Activated B cell treated with CpG ODN at 0.5 μM for 24 hours (primary cell): ENCODE measurements around the gene CUTA. TPM values are rescaled to one million over a fixed set of nuclear protein-coding genes. Genes with fewer than 3 reads are reported as not detected.

Source experiments
- ATAC-seq: fragments of 200-7000 bp; cut with Tn5 transposase; one replicate; pipeline ENCODE4 v1.10.0; 2021; ENCODE audit warnings: low read depth, mild to moderate bottlenecking, moderate library complexity
- CTCF ChIA-PET: fragments of 350-600 bp; sonication (Branson Sonifier 250); formaldehyde crosslinking; loops from one replicate; lab custom pipeline; 2021; ENCODE audit warnings: antibody characterized with exemption; lab: Charles Lee
- POLR2A ChIA-PET: fragments of 350-600 bp; sonication (Branson Sonifier 250); formaldehyde crosslinking; loops from one replicate; lab custom pipeline; 2021; ENCODE audit warnings: antibody characterized with exemption; lab: Charles Lee
- DNase-seq: peaks from one replicate; pipeline ENCODE4 v3.0.0; 2022
- H3K27ac Mint-ChIP-seq: one replicate; pipeline ENCODE4 v1.8.0; 2020; ENCODE audit warnings: mixed read lengths
- H3K27me3 Mint-ChIP-seq: one replicate; pipeline ENCODE4 v1.8.0; 2021; ENCODE audit warnings: mixed read lengths
- H3K36me3 Mint-ChIP-seq: one replicate; pipeline ENCODE4 v1.8.0; 2021; ENCODE audit warnings: low read depth, mixed read lengths
- H3K4me1 Mint-ChIP-seq: one replicate; pipeline ENCODE4 v1.8.0; 2021; ENCODE audit warnings: mixed read lengths
- H3K4me3 Mint-ChIP-seq: one replicate; pipeline ENCODE4 v1.8.0; 2020; ENCODE audit warnings: mild to moderate bottlenecking, mixed read lengths
- H3K9me3 Mint-ChIP-seq: one replicate; pipeline ENCODE4 v1.8.0; 2020; ENCODE audit warnings: mixed read lengths
- intact Hi-C: fragments of 100-400 bp; cut with micrococcal nuclease; formaldehyde crosslinking; loops from one replicate; pipeline ENCODE4 v1.15.1; 2024
- total RNA-seq: library from RNA; stranded (reverse); gene quantifications from 2 replicates; pipeline ENCODE4 v1.2.3, GENCODE V29; 2022
- TF ChIP-seq, protein P1 (sequence below): fragments of 200-600 bp; IDR thresholded peaks from one replicate; pipeline ENCODE4 v1.8.0; 2022; ENCODE audit warnings: antibody characterized with exemption, mild to moderate bottlenecking

Gene CUTA
- total RNA-seq, 1 donor from 2014 or later = 111 TPM

DNA sequence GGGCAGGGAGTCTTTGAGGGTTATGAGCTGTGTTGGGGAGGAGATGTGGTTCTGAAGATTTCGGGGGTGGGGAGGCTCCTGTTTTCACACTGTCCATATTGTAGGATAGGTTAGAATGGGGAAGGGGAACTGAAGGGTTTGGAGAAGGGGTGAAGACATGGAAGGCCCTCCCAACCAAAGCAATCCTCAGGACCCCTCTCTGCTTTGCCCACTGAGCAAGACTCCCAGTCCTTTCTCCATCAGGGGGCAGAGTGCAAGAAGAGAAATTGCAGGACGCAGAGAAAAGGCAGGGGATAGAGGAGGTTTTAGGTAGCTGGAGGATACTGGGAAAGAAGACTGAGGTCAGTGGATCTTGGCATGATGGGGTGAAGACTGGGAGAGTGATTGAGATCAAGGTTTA lies 5.9 kb upstream of the CUTA start:
- H3K4me3 Mint-ChIP-seq = peak overlapping the region; percentile 29
- peak overlapping the region; percentile 8 for H3K27ac Mint-ChIP-seq
- no peaks in the 10 kb centered on the region for H3K9me3 Mint-ChIP-seq
- H3K27me3 Mint-ChIP-seq = no peaks in the 10 kb centered on the region
- no peak for ATAC-seq
- CTCF ChIA-PET = no interaction called here
- TF ChIP-seq, protein P1, sequence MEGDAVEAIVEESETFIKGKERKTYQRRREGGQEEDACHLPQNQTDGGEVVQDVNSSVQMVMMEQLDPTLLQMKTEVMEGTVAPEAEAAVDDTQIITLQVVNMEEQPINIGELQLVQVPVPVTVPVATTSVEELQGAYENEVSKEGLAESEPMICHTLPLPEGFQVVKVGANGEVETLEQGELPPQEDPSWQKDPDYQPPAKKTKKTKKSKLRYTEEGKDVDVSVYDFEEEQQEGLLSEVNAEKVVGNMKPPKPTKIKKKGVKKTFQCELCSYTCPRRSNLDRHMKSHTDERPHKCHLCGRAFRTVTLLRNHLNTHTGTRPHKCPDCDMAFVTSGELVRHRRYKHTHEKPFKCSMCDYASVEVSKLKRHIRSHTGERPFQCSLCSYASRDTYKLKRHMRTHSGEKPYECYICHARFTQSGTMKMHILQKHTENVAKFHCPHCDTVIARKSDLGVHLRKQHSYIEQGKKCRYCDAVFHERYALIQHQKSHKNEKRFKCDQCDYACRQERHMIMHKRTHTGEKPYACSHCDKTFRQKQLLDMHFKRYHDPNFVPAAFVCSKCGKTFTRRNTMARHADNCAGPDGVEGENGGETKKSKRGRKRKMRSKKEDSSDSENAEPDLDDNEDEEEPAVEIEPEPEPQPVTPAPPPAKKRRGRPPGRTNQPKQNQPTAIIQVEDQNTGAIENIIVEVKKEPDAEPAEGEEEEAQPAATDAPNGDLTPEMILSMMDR = no peak
- DNase-seq = no peak
- no peaks in the 10 kb centered on the region for H3K36me3 Mint-ChIP-seq
- peaks cover 55% of the 10 kb centered on the region for H3K4me1 Mint-ChIP-seq
- POLR2A ChIA-PET = interaction anchor here (3.2 to 3.8 kb wide), 2 partner anchors 7 to 13 kb away, joined by 22 to 31 read pairs; partner anchors contain the start of genes CUTA and PHF1
- intact Hi-C loops = no loop called here

DNA sequence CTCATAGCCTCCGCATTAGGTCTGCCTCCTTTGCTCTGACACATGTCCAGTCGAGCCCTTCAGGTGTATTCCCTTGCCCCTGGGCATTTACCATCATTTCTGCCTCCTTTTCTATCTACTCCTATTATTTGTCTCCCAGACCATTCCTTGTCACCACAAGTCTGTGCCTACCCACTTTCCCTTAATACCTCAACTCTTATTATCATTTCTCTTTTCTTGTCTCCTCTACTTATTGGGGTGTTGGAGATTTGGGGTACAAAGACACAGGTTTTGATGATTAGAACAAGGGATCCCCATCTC lies 3.4 kb upstream of the CUTA start:
- intact Hi-C loops = no loop called here
- Mint-ChIP-seq H3K4me3 (no peak overlapping the region), H3K36me3 (peaks cover 6% of the 10 kb centered on the region), H3K9me3 (no peaks in the 10 kb centered on the region), H3K27ac (peak overlapping the region; percentile 21), H3K4me1 (peaks cover 58% of the 10 kb centered on the region), H3K27me3 (no peaks in the 10 kb centered on the region)
- DNase-seq = no peak
- TF ChIP-seq, protein P1 = no peak
- POLR2A ChIA-PET = no interaction called here
- no peak for ATAC-seq
- CTCF ChIA-PET = no interaction called here

DNA sequence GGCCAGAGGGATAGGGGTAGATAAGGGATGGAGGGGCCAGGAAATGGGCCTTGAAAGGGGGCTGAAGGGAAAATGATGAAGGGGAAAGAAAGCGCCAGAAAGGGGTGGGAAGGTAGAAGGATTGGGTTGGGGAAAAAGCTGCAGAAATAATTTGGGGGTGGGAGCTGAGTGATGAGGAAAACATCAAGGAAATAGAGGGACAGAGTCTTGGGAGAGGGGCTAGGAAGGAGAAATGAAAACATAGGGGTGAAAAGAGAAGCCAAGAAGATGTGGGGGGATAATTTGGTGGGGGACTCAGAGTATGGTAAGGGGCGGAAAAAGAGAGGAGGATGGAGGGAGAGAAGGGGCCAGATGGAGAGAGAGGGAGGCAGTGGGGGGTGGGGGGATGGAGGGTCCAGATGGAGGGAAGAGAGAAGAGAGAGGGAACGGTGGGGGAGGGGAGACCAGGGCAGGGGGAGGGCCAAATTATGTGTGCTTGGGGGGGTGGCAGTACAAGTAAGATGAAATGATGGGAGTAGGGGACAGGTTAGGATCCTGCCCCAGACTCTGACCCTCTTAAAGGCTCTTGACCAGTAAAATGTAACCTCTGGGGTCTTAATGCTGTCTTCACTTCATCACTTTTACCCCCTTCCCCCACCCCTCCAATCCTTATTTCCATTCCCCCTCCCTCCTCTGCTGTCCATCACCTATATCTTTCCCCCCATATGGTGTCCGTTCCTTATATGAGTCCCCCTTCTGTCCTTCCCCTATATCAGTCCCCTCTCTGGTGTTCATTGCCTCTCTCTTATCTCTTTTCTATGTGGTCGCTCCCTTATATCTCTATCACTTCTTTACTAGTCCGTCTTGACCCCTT lies 2.8 kb upstream of the CUTA start:
- intact Hi-C loops = no loop called here
- H3K4me3 Mint-ChIP-seq = no peak overlapping the region
- peaks cover 60% of the 10 kb centered on the region for H3K4me1 Mint-ChIP-seq
- ChIA-PET POLR2A (interaction anchor here (0.6 kb wide), 1 partner anchor 10 kb away, joined by 4 read pairs; the partner anchor contains the start of gene PHF1), CTCF (interaction anchor here (0.6 kb wide), 1 partner anchor 31 kb away, joined by 3 read pairs; no protein-coding TSS in a partner anchor)
- peak overlapping the region; percentile 21 for H3K27ac Mint-ChIP-seq
- ATAC-seq = no peak
- TF ChIP-seq, protein P1 = no peak
- peaks cover 10% of the 10 kb centered on the region for H3K36me3 Mint-ChIP-seq
- no peaks in the 10 kb centered on the region for H3K27me3 Mint-ChIP-seq
- no peaks in the 10 kb centered on the region for H3K9me3 Mint-ChIP-seq
- no peak for DNase-seq

DNA sequence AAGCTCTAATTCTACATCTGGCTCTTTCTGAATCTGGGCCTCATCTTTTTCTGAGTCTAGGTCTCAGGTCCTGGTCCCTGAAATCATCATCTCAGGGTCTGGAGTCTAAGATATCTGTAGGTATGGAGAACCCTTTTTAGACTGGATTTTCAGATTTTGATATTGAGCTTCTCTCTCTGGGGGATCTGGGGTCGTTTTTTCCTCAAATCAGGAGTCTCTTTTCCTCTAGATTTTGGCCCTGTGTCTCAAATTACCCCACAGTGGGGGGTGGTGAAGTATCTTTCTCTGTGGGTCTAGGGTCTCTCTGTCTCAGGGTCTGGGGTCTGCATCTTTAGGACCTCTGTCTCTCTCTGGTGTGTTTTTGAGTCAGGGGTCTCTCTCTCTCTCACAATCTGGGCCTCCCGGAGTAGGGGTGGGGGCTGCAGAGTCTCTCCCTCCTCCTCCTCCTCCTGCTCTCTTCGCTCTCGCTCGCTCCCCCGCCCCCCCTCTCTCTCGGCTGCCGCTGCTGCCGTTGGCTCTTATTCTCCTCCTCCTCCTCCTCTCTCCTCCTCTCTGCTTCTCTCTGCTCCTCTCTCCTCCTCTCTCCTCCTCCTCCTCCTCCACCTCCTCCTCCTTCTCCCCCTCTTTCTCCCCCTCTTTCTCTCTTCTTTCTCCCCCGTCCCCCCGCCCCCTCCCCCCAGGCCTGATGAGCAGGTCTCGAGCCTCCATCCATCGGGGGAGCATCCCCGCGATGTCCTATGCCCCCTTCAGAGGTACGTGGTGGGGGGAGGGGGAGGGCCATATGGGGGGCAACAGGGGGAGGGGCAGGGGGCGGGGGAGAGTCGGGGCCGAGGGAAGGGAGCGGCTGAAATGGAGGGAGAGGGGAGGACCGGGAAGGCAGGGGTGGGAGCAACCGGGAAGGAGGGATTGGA lies 1.9 kb upstream of the CUTA start, which contains the start of gene SYNGAP1:
Gene SYNGAP1, plus strand, starts transcription at position 486 of the 911 bp plus-strand sequence. Its CDS starts 200 bp downstream, at position 686.
- CTCF ChIA-PET = interaction anchor here (0.6 to 2.3 kb wide), 2 partner anchors 11 to 31 kb away, joined by 3 to 9 read pairs; no protein-coding TSS in a partner anchor
- peaks cover 60% of the 10 kb centered on the region for H3K4me1 Mint-ChIP-seq
- H3K4me3 Mint-ChIP-seq = peak within 1 kb of the TSS; percentile 32
- H3K27me3 Mint-ChIP-seq = no peaks in the 10 kb centered on the region
- no peak for ATAC-seq
- POLR2A ChIA-PET = interaction anchor here (1.4 to 5.9 kb wide), 6 partner anchors 9 to 151 kb away, joined by 3 to 28 read pairs (median 14); partner anchors contain the start of genes B3GALT4, PHF1, RPS18 and VPS52
- H3K36me3 Mint-ChIP-seq = peaks cover 19% of the 10 kb centered on the region
- H3K27ac Mint-ChIP-seq = peak within 1 kb of the TSS; percentile 96
- intact Hi-C loops = loop anchor here (5.0 to 10.0 kb wide), 2 partner anchors 415 to 578 kb away; partner anchors contain the start of genes HLA-DOA and PSMB8
- no peaks in the 10 kb centered on the region for H3K9me3 Mint-ChIP-seq
- TF ChIP-seq, protein P1 = no peak
- no peak for DNase-seq
